ENCODE measurements around the gene KRT86.

Gene KRT86

DNA sequence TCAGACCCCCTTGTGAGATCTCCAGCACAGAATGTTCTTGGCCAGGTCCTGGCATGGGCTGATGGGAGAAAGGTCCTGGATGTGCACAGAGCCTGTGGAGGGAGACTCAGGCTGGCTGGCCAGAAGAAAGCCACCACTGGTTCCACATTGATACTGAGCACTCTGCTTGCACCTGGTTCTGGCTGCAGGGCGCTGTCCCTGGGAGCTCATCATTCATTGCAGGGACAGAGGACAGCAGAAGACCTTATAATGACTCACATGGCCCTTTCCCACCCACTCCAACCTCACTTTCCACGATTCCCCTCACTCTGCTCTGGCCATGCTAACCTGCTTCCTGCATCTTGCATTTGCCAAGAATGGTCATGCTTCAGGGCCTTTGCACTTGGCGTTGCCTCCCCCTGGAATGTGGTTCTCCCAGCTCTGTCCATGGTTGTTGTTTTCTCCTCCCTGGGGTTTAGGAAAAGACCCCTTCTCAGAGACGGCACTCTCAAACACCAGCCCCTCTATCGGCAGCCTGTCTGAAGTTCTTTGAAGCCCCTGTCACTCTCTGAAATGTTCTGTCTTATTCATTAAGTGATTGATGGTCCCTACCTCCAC is 31.1 kb upstream of the KRT86 start:
- Histone ChIP-seq H2AFZ (ENCODE audit: low read depth, low read length, severe bottlenecking) (no peak overlapping the region), H3K27ac (ENCODE audit: low read depth, low read length) (no peak overlapping the region), H3K9me2 (replicated peaks; ENCODE audit: insufficient read depth, low read length) (no peaks in the 10 kb centered on the region), H3K4me3 (ENCODE audit: insufficient read depth, low read length, poor library complexity, severe bottlenecking) (no peak overlapping the region), H3K36me3 (ENCODE audit: low read length) (no peaks in the 10 kb centered on the region), H3K9ac (ENCODE audit: low read length) (no peak overlapping the region), H4K20me1 (ENCODE audit: low read depth, low read length) (no peaks in the 10 kb centered on the region), H3K4me2 (ENCODE audit: low read depth, low read length, poor library complexity, severe bottlenecking) (no peak overlapping the region), H3K27me3 (ENCODE audit: low read length) (no peaks in the 10 kb centered on the region), H3K9me3 (ENCODE audit: insufficient read depth, low read length) (no peaks in the 10 kb centered on the region), H3K79me2 (ENCODE audit: insufficient read depth, low read length) (no peaks in the 10 kb centered on the region), H3F3A (ENCODE audit: insufficient read depth) (no peaks in the 10 kb centered on the region)
- TF ChIP-seq, protein P1, sequence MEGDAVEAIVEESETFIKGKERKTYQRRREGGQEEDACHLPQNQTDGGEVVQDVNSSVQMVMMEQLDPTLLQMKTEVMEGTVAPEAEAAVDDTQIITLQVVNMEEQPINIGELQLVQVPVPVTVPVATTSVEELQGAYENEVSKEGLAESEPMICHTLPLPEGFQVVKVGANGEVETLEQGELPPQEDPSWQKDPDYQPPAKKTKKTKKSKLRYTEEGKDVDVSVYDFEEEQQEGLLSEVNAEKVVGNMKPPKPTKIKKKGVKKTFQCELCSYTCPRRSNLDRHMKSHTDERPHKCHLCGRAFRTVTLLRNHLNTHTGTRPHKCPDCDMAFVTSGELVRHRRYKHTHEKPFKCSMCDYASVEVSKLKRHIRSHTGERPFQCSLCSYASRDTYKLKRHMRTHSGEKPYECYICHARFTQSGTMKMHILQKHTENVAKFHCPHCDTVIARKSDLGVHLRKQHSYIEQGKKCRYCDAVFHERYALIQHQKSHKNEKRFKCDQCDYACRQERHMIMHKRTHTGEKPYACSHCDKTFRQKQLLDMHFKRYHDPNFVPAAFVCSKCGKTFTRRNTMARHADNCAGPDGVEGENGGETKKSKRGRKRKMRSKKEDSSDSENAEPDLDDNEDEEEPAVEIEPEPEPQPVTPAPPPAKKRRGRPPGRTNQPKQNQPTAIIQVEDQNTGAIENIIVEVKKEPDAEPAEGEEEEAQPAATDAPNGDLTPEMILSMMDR (IDR thresholded peaks at IDR 0.05; ENCODE audit: insufficient read depth, low read length, poor library complexity, severe bottlenecking), result no peak
- no peak for TF ChIP-seq EZH2phosphoT487 (conservative IDR thresholded peaks at IDR 0.05; ENCODE audit: low read length)

GRCh38 chr12:52243856-52244614 is 30.4 kb upstream of the KRT86 start:
- Histone ChIP-seq H2AFZ (ENCODE audit: low read depth, low read length, severe bottlenecking) (no peak overlapping the region), H4K20me1 (ENCODE audit: low read depth, low read length) (no peaks in the 10 kb centered on the region), H3F3A (ENCODE audit: insufficient read depth) (no peaks in the 10 kb centered on the region)

GRCh38 chr12:52244615-52244994 is 29.8 kb upstream of the KRT86 start:
- Histone ChIP-seq H3F3A (ENCODE audit: insufficient read depth) (no peaks in the 10 kb centered on the region), H3K9me2 (replicated peaks; ENCODE audit: insufficient read depth, low read length) (no peaks in the 10 kb centered on the region), H3K27me3 (ENCODE audit: low read length) (no peaks in the 10 kb centered on the region), H3K79me2 (ENCODE audit: insufficient read depth, low read length) (no peaks in the 10 kb centered on the region), H3K9me3 (ENCODE audit: insufficient read depth, low read length) (no peaks in the 10 kb centered on the region), H3K9ac (ENCODE audit: low read length) (no peak overlapping the region), H3K36me3 (ENCODE audit: low read length) (no peaks in the 10 kb centered on the region), H3K27ac (ENCODE audit: low read depth, low read length) (no peak overlapping the region), H4K20me1 (ENCODE audit: low read depth, low read length) (no peaks in the 10 kb centered on the region), H3K4me3 (ENCODE audit: insufficient read depth, low read length, poor library complexity, severe bottlenecking) (no peak overlapping the region), H2AFZ (ENCODE audit: low read depth, low read length, severe bottlenecking) (no peak overlapping the region), H3K4me2 (ENCODE audit: low read depth, low read length, poor library complexity, severe bottlenecking) (no peak overlapping the region)
- TF ChIP-seq, protein P1 (IDR thresholded peaks at IDR 0.05; ENCODE audit: insufficient read depth, low read length, poor library complexity, severe bottlenecking), result no peak
- TF ChIP-seq EZH2phosphoT487 (conservative IDR thresholded peaks at IDR 0.05; ENCODE audit: low read length), result no peak

More at GRCh38 chr12:52243856-52244614, 30.4 kb upstream of the KRT86 start:
- Histone ChIP-seq H3K9ac (ENCODE audit: low read length) (no peak overlapping the region), H3K4me3 (ENCODE audit: insufficient read depth, low read length, poor library complexity, severe bottlenecking) (no peak overlapping the region), H3K27me3 (ENCODE audit: low read length) (no peaks in the 10 kb centered on the region), H3K9me3 (ENCODE audit: insufficient read depth, low read length) (no peaks in the 10 kb centered on the region), H3K4me2 (ENCODE audit: low read depth, low read length, poor library complexity, severe bottlenecking) (no peak overlapping the region), H3K9me2 (replicated peaks; ENCODE audit: insufficient read depth, low read length) (no peaks in the 10 kb centered on the region), H3K79me2 (ENCODE audit: insufficient read depth, low read length) (no peaks in the 10 kb centered on the region), H3K27ac (ENCODE audit: low read depth, low read length) (no peak overlapping the region), H3K36me3 (ENCODE audit: low read length) (no peaks in the 10 kb centered on the region)
- TF ChIP-seq, protein P1 (IDR thresholded peaks at IDR 0.05; ENCODE audit: insufficient read depth, low read length, poor library complexity, severe bottlenecking), result no peak
- no peak for TF ChIP-seq EZH2phosphoT487 (conservative IDR thresholded peaks at IDR 0.05; ENCODE audit: low read length)

Data from SU-DHL-6 (cell line).